ENCODE data around the gene CDK12. TPM values are rescaled to one million over a fixed set of nuclear protein-coding genes. Genes with fewer than 3 reads are reported as not detected.

Gene CDK12
- total and polyA plus RNA-seq, 4 donors, result 7.3 to 71.1 (median 28.6) TPM

DNA sequence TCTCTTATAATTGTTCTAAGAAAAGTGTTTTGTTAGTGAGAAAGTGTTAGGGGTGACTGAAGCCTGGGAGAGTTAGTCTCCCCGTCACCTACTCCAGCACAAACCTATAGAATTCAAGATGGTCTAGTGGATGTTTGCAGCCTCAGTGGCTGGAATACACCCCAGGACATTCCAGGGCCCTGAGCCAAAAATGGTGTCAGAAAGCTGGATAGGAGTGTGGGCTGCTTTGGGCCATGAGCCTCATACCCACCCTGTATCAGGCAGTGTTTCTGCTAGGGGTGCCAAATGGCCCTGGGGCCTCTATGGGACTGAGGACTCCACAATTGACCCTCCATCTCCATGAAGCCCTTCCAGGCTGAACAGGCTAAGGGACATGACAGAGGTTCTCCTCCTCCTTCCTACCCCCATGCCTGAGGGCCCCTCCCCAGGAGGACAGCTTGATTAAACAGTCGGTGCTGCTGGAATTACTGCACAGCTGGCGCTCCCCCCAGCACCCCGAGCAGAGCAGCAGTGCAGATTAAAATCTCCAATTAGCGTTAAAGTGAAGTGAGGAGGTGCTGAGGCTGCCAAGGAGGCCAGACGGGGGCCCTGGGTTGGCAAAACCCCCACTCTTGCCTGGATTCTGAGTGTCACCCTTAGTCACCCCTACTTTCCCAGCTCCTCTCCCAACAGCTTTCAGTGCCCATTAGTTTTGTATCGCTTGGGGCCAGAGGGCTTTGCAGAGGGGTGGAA lies 87.4 kb downstream of the CDK12 start:
- Histone ChIP-seq H3K27me3 (ENCODE audit: control insufficient read depth in 1 of 2, insufficient read depth in 2 of 2, low read length in 1 of 2) (no peaks in the 10 kb centered on the region), H3K27ac (ENCODE audit: low read depth in 1 of 2, low read length in 2 of 2) (no peak overlapping the region), H3K9me3 (ENCODE audit: control insufficient read depth, low read length) (no peaks in the 10 kb centered on the region), H3K4me3 (ENCODE audit: low read length in 2 of 2) (no peak overlapping the region), H3K4me1 (ENCODE audit: control insufficient read depth in 1 of 2, insufficient read depth in 2 of 2, low read length in 2 of 2) (no peaks in the 10 kb centered on the region), H3K36me3 (ENCODE audit: control insufficient read depth in 1 of 2, insufficient read depth in 2 of 2, low read length in 1 of 2) (peaks cover 5 to 6% of the 10 kb centered on the region in 2 donors)
- WGBS, 2 donors, result 42 to 45% methylated on average over 7 of the region's 7 CpGs
- DNase-seq (no peak), ATAC-seq (ENCODE audit: low FRiP score) (peak; percentile 64)
- intact Hi-C loops (cut with DNase I), result loop anchor here in 1 of 2 donors (1.0 kb wide), 1 partner anchor 75 kb away; no protein-coding TSS in a partner anchor

DNA sequence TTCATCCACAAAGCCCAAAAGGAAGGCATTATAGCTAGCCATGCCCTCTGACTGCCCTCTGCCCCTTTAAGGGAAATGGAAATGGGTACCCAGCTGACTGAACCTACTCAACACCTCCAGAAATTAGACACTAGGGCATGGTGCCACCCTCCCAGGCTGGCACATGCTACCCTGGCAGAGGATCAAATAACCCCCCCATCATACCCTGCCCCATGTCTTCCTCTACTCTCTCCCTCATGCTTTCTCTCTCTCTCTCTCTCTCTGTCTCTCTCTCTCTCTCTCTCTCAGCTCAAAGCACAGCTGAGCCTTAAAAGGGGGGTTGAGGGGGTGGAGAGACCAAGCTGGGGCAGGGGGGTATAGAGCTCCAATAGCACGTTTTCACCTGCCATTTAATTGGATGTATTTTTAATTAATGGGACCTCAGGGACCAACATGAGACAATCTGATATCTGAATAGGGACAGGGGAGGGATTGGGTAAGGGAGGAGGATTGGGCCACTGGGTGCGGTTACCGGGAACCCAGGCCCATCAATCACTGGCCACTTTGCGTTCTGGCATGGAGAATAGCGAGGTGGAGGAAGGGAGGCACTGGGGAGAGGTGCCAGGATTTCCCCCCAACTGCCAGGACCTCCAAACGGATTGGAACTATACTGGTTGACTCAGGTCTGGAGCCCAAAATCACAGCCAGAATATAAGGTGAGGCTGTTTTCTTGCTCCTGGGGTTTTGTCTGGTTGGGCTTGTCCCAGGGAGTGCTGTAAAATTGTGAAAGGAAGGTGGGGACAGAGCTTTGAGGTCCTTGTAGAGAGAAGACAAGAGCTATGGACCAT lies 88.7 kb downstream of the CDK12 start:
- WGBS, 2 donors, result 81 to 82% methylated on average over 6 of the region's 6 CpGs
- Histone ChIP-seq H3K4me1 (ENCODE audit: control insufficient read depth in 1 of 2, insufficient read depth in 2 of 2, low read length in 2 of 2) (no peaks in the 10 kb centered on the region), H3K27me3 (ENCODE audit: control insufficient read depth in 1 of 2, insufficient read depth in 2 of 2, low read length in 1 of 2) (no peaks in the 10 kb centered on the region), H3K9me3 (ENCODE audit: control insufficient read depth, low read length) (no peaks in the 10 kb centered on the region), H3K27ac (ENCODE audit: low read depth in 1 of 2, low read length in 2 of 2) (no peak overlapping the region), H3K4me3 (ENCODE audit: low read length in 2 of 2) (no peak overlapping the region), H3K36me3 (ENCODE audit: control insufficient read depth in 1 of 2, insufficient read depth in 2 of 2, low read length in 1 of 2) (peaks cover 2 to 5% of the 10 kb centered on the region in 2 donors)
- ATAC-seq (ENCODE audit: low FRiP score) (no peak), DNase-seq (no peak)
- intact Hi-C loops (cut with DNase I), result no loop called here

DNA sequence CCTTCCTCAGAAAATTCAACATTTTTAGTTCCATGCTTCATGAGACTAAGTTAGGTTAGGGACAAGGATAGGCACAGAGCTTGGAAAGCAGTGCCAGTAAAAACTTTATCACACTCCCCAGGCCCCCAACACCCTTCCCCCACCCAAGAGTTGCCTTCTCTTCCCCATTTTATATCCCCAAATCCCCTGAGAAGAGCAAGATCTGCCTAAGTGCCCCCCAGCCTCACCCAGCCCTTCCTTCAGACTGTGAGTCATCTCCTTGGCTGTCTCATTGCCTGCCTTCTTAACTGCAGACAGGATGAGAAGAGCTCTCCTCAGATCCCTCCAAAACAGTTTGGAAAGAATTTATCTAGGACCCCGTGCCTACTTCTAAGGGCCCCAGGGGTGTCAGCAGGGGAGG lies 90.6 kb downstream of the CDK12 start:
- Histone ChIP-seq H3K27me3 (ENCODE audit: control insufficient read depth in 1 of 2, insufficient read depth in 2 of 2, low read length in 1 of 2) (no peaks in the 10 kb centered on the region), H3K9me3 (ENCODE audit: control insufficient read depth, low read length) (no peaks in the 10 kb centered on the region), H3K4me1 (ENCODE audit: control insufficient read depth in 1 of 2, insufficient read depth in 2 of 2, low read length in 2 of 2) (no peaks in the 10 kb centered on the region), H3K4me3 (ENCODE audit: low read length in 2 of 2) (no peak overlapping the region), H3K27ac (ENCODE audit: low read depth in 1 of 2, low read length in 2 of 2) (no peak overlapping the region), H3K36me3 (ENCODE audit: control insufficient read depth in 1 of 2, insufficient read depth in 2 of 2, low read length in 1 of 2) (peaks cover 4 to 5% of the 10 kb centered on the region in 2 donors)
- 50 to 73% methylated on average over 1 of the region's 1 CpG for WGBS, 2 donors
- intact Hi-C loops (cut with DNase I), result no loop called here
- DNase-seq (no peak), ATAC-seq (ENCODE audit: low FRiP score) (no peak)

DNA sequence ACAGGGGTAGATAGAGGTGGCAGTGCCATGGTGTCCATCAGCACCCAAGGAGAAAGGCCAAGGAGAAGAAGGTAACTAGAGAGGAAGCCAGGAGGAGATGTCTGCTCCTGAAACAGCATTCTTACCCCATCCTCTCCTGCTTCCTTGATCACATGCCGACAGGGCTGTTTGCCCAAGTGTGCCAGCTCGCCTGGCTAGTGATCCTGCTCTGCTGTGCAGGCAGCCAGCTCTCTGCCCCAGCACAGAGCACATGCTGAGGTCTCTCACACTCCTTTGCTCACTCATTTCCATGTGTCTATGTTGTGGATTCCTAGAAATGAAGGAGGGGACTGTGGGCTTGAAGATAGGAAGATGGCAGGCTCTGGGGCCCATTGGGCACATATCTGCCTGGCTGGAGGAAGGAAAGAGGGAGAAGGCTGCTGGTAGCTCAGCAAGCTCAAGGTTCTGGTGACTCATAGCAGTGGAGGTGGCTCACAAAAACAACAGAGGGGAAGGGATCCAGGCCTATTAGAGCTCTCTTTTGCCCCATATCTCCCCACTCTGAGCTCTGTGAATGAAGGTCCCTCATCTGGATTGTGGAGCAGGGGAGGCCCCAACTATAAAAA lies 92.2 kb downstream of the CDK12 start:
- Histone ChIP-seq H3K36me3 (ENCODE audit: control insufficient read depth in 1 of 2, insufficient read depth in 2 of 2, low read length in 1 of 2) (peaks cover 4 to 9% of the 10 kb centered on the region in 2 donors), H3K4me1 (ENCODE audit: control insufficient read depth in 1 of 2, insufficient read depth in 2 of 2, low read length in 2 of 2) (no peaks in the 10 kb centered on the region), H3K9me3 (ENCODE audit: control insufficient read depth, low read length) (no peaks in the 10 kb centered on the region), H3K27ac (ENCODE audit: low read depth in 1 of 2, low read length in 2 of 2) (no peak overlapping the region), H3K27me3 (ENCODE audit: control insufficient read depth in 1 of 2, insufficient read depth in 2 of 2, low read length in 1 of 2) (no peaks in the 10 kb centered on the region), H3K4me3 (ENCODE audit: low read length in 2 of 2) (no peak overlapping the region)
- 43 to 49% methylated on average over 2 of the region's 2 CpGs for WGBS, 2 donors
- ATAC-seq (ENCODE audit: low FRiP score) (no peak), DNase-seq (no peak)
- intact Hi-C loops (cut with DNase I), result no loop called here

DNA sequence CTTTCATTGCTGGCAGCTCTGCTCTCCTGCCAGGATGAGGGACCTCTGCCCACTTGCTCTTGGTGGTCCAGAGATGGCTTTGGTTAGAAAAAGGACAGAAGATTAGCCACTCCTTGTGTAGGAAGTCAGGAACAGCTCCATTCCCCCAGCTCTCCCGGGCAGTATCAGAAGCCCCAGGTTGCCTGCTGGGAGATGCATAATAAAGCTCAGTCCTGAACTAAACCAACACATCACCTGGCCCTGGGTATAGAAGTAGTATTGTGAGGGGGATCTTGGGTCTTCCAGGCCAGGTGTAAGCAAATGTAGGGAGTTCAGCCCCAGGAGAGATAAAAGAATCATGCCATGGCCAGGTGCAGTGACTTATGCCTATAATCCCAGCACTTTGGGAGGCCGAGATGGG lies 94.1 kb downstream of the CDK12 start:
- Histone ChIP-seq H3K4me1 (ENCODE audit: control insufficient read depth in 1 of 2, insufficient read depth in 2 of 2, low read length in 2 of 2) (no peaks in the 10 kb centered on the region), H3K27me3 (ENCODE audit: control insufficient read depth in 1 of 2, insufficient read depth in 2 of 2, low read length in 1 of 2) (no peaks in the 10 kb centered on the region), H3K36me3 (ENCODE audit: control insufficient read depth in 1 of 2, insufficient read depth in 2 of 2, low read length in 1 of 2) (peaks cover 4 to 8% of the 10 kb centered on the region in 2 donors), H3K9me3 (ENCODE audit: control insufficient read depth, low read length) (no peaks in the 10 kb centered on the region), H3K27ac (ENCODE audit: low read depth in 1 of 2, low read length in 2 of 2) (no peak overlapping the region), H3K4me3 (ENCODE audit: low read length in 2 of 2) (no peak overlapping the region)
- ATAC-seq (ENCODE audit: low FRiP score) (no peak), DNase-seq (no peak)
- WGBS, 2 donors, result 58 to 65% methylated on average over 2 of the region's 2 CpGs
- intact Hi-C loops (cut with DNase I), result no loop called here

DNA sequence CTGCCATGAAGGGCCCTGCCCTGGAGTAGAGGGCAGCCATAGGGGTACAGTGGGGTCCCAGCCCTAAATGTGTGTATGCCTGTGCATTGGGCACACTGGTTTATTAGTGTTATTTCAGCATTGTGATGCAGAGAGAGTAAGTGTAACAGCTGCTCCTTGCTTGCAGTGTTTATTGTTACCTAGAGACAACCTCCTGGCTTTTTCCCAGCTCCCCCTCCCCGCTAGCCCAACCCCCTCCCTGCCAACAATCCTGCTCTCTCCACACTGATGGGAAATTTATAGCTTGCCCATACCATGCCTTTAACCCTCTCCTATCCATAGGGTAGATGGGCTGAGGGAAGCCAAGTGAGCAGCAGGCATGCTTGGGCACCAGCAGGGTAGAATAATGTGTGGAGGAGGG lies 95.1 kb downstream of the CDK12 start:
- WGBS, 2 donors, result 20 to 33% methylated on average over 1 of the region's 1 CpG

DNA sequence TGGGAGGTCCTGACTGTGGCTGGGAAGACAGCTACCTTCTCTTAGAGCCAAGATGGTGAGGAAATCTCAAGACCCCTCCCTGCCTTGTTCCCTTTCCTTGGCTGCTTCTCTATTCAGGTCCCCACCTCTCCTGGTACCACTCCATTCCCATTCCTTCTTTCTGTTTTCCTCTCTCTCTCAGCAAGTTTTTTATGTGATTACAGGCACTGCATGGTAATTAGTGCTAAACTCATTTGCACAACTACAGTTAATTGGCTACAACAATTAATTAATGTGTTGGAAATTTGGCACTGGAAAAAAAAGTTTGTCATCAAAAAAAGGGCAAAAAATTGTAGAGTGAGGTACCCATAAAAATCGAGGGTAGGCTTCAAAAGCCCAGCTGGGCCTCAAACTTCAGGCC lies 101.1 kb downstream of the CDK12 start:
- no peak for ATAC-seq (ENCODE audit: low FRiP score)
- WGBS, 2 donors, result 57 to 69% methylated on average over 1 of the region's 1 CpG
- H3K4me1 ChIP-seq (ENCODE audit: control insufficient read depth in 1 of 2, insufficient read depth in 2 of 2, low read length in 2 of 2), result no peaks in the 10 kb centered on the region
- DNase-seq, result no peak
- H3K4me3 ChIP-seq (ENCODE audit: low read length in 2 of 2), result no peak overlapping the region
- no peaks in the 10 kb centered on the region for H3K36me3 ChIP-seq (ENCODE audit: control insufficient read depth in 1 of 2, insufficient read depth in 2 of 2, low read length in 1 of 2)
- intact Hi-C loops (cut with DNase I), result no loop called here
- no peaks in the 10 kb centered on the region for H3K27me3 ChIP-seq (ENCODE audit: control insufficient read depth in 1 of 2, insufficient read depth in 2 of 2, low read length in 1 of 2)
- no peaks in the 10 kb centered on the region for H3K9me3 ChIP-seq (ENCODE audit: control insufficient read depth, low read length)
- H3K27ac ChIP-seq (ENCODE audit: low read depth in 1 of 2, low read length in 2 of 2), result no peak overlapping the region

More for the DNA sequence above, 95.1 kb downstream of the CDK12 start:
- DNase-seq (no peak), ATAC-seq (ENCODE audit: low FRiP score) (no peak)
- intact Hi-C loops (cut with DNase I), result no loop called here
- H3K4me1 ChIP-seq (ENCODE audit: control insufficient read depth in 1 of 2, insufficient read depth in 2 of 2, low read length in 2 of 2), result no peaks in the 10 kb centered on the region
- no peak overlapping the region for H3K27ac ChIP-seq (ENCODE audit: low read depth in 1 of 2, low read length in 2 of 2)
- no peak overlapping the region for H3K4me3 ChIP-seq (ENCODE audit: low read length in 2 of 2)
- no peaks in the 10 kb centered on the region for H3K27me3 ChIP-seq (ENCODE audit: control insufficient read depth in 1 of 2, insufficient read depth in 2 of 2, low read length in 1 of 2)
- no peaks in the 10 kb centered on the region for H3K9me3 ChIP-seq (ENCODE audit: control insufficient read depth, low read length)
- peaks cover 4 to 7% of the 10 kb centered on the region in 2 donors for H3K36me3 ChIP-seq (ENCODE audit: control insufficient read depth in 1 of 2, insufficient read depth in 2 of 2, low read length in 1 of 2)

DNA sequence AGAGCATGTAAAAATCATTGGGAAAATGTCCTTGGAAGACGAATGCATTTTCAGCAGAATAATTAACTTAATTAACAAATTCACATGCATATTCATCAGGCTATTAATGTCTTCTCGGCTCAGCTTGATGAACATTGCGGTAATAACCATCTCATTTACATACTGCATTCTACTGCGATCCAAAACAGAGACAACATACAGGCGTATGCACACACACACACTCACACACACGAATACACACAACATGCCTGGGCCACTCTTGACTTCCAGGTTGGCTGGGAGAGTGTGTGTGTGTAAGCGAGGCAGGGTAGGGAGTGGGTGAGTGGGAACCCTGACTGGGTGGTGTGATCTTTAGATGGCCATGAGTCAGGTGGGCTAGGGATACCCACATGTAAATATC lies 101.7 kb downstream of the CDK12 start:
- no peak for ATAC-seq (ENCODE audit: low FRiP score)
- Histone ChIP-seq H3K4me1 (ENCODE audit: control insufficient read depth in 1 of 2, insufficient read depth in 2 of 2, low read length in 2 of 2) (no peaks in the 10 kb centered on the region), H3K4me3 (ENCODE audit: low read length in 2 of 2) (no peak overlapping the region), H3K27ac (ENCODE audit: low read depth in 1 of 2, low read length in 2 of 2) (no peak overlapping the region), H3K36me3 (ENCODE audit: control insufficient read depth in 1 of 2, insufficient read depth in 2 of 2, low read length in 1 of 2) (no peaks in the 10 kb centered on the region), H3K27me3 (ENCODE audit: control insufficient read depth in 1 of 2, insufficient read depth in 2 of 2, low read length in 1 of 2) (no peaks in the 10 kb centered on the region), H3K9me3 (ENCODE audit: control insufficient read depth, low read length) (no peaks in the 10 kb centered on the region)
- DNase-seq, result no peak
- intact Hi-C loops (cut with DNase I), result no loop called here
- WGBS, 2 donors, result 78 to 79% methylated on average over 7 of the region's 7 CpGs
